Limb (tissue), 2 donors: ENCODE measurements around the gene RBM20.
"Not testable (repeated sequence)": the region's sequence is repeated elsewhere in the genome, so short reads cannot be mapped to it uniquely, and the experiment has no call there.

ENCODE experiments used
- DNase-seq, 2 donors: peaks; one replicate each; pipeline ENCODE4 v3.0.0-alpha.2; 2016; ENCODE audit errors: extremely low spot score in 2 of 2

RBM20 gene

GRCh38 chr10:110867011-110867806 lies 223.1 kb downstream of the RBM20 start:
- not testable (repeated sequence) for DNase-seq

- DNase-seq = no peak
Measured at GRCh38 chr10:110867807-110868465, 223.8 kb downstream of the RBM20 start.

GRCh38 chr10:110868981-110869380 lies 224.8 kb downstream of the RBM20 start:
- DNase-seq = no peak

GRCh38 chr10:110870823-110871297 lies 226.7 kb downstream of the RBM20 start:
- peak in 1 of 2 donors; percentile 55 for DNase-seq

- DNase-seq = peak; percentile 98 to 100
Measured at GRCh38 chr10:110871298-110872084, 227.4 kb downstream of the RBM20 start, which contains the start of gene PDCD4. Gene PDCD4, plus strand, starts transcription at chr10:110871928. Its CDS starts 4,100 bp downstream, at chr10:110876028.

GRCh38 chr10:110872145-110872983 lies 228.2 kb downstream of the RBM20 start:
- DNase-seq = peak; percentile 84 to 91

GRCh38 chr10:110872984-110873923 lies 229.1 kb downstream of the RBM20 start:
- DNase-seq = no peak

- no peak for DNase-seq
Measured at GRCh38 chr10:110873951-110874350, 229.8 kb downstream of the RBM20 start.

- DNase-seq = no peak
Measured at GRCh38 chr10:110876000-110876399, 231.9 kb downstream of the RBM20 start.

- no peak for DNase-seq
Measured at GRCh38 chr10:110876788-110877187, 232.7 kb downstream of the RBM20 start.

- DNase-seq = no peak
Measured at GRCh38 chr10:110880012-110880411, 235.9 kb downstream of the RBM20 start.

GRCh38 chr10:110881247-110881646 lies 237.1 kb downstream of the RBM20 start:
- DNase-seq = no peak

GRCh38 chr10:110881905-110882304 lies 237.8 kb downstream of the RBM20 start:
- no peak for DNase-seq

- DNase-seq = no peak
Measured at GRCh38 chr10:110883924-110884323, 239.8 kb downstream of the RBM20 start.

- DNase-seq = no peak
Measured at GRCh38 chr10:110885932-110886674, 242.0 kb downstream of the RBM20 start.

GRCh38 chr10:110887560-110887959 lies 243.4 kb downstream of the RBM20 start:
- DNase-seq = no peak
